Measurements from ENCODE around the gene MMS19. TPM values are rescaled to one million over a fixed set of nuclear protein-coding genes. Genes with fewer than 3 reads are reported as not detected.
A peak's percentile ranks its signal among the peaks of the same experiment; 100 is the strongest.

The MMS19 gene
- total and polyA plus RNA-seq, 3 experiments from 2014 or later: 27.5 to 89.3 (median 85.7) TPM

DNA sequence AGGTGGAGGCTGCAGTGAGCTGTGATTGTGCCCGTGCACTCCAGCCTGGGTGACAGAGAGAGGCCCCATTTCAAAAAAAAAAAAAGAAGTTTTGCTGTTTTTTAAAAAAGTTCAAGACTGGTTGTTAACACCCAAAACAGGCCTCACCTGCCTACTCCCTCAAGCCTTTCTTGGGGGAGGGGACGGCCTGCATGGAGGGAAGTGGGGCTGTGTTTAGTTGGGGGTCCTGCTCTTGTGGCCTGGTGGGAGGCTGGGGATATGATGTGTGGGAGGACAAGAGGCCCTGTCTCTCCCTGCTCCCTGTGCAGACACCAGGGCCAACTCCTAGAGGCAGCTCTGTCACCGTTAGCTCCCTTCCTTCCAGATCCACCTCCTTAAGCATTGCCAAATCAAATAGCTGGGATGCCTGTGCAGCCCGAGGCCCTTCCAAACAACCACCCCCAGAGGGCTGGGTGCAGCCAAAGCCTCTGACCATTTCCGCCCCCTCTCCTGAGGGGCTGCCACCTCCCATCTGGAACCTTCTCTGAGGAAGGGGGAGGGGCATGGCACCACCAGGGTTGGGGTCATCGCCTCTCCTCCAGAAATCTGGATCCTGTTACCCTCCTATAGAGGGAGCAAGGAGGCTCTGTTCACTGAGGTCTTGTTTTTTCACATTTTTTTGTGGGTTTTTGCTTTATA lies 41.4 kb upstream of the MMS19 start:
- no peaks in the 10 kb centered on the region for H3K4me1 Mint-ChIP-seq
- no peaks in the 10 kb centered on the region for H3K36me3 ChIP-seq (ENCODE audit: insufficient read depth, low read length)
- no peak for DNase-seq
- H3K4me1 ChIP-seq (ENCODE audit: insufficient read depth, low read length): no peaks in the 10 kb centered on the region
- H3K4me3 ChIP-seq (ENCODE audit: low read length): no peak overlapping the region
- H3K27me3 ChIP-seq (ENCODE audit: insufficient read depth, low read length, poor library complexity, severe bottlenecking): no peaks in the 10 kb centered on the region
- H3K9me3 ChIP-seq (ENCODE audit: low read length): no peaks in the 10 kb centered on the region
- H3K27me3 Mint-ChIP-seq: peaks cover 0 to 6% of the 10 kb centered on the region in 2 donors
- no peaks in the 10 kb centered on the region for H3K9me3 Mint-ChIP-seq
- peak overlapping the region in 1 of 8 donors; percentile 33 for H3K27ac Mint-ChIP-seq
- H3K36me3 Mint-ChIP-seq: no peaks in the 10 kb centered on the region
- ChIA-PET CTCF (no interaction called here), POLR2A (no interaction called here)
- H3K4me3 Mint-ChIP-seq: no peak overlapping the region
- H3K27ac ChIP-seq (ENCODE audit: low read depth, low read length): no peak overlapping the region

DNA sequence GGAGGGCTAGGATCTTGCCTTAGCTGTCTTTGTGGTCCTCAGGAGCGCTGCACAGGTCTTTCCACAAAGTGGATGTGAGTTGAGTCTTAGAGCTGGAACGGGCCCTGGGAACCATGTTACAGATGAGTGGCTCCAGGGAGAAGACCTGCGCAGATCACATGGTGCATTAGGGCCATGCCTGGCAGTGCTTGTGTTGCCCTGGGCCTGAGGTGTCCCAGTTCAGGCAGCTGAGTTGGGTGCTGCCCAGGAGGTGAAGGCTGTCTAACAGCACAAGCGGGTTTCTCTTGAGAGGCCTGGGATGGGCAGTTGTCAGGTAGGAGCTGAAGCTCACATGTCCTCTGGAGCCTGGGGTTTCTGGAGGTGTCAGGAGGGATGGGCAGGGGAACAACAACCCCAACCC lies 40.6 kb upstream of the MMS19 start:
- Histone ChIP-seq H3K4me3 (ENCODE audit: low read length) (no peak overlapping the region), H3K27me3 (ENCODE audit: insufficient read depth, low read length, poor library complexity, severe bottlenecking) (no peaks in the 10 kb centered on the region), H3K27ac (ENCODE audit: low read depth, low read length) (no peak overlapping the region), H3K4me1 (ENCODE audit: insufficient read depth, low read length) (no peaks in the 10 kb centered on the region), H3K9me3 (ENCODE audit: low read length) (no peaks in the 10 kb centered on the region), H3K36me3 (ENCODE audit: insufficient read depth, low read length) (no peaks in the 10 kb centered on the region)
- no peak overlapping the region for H3K27ac Mint-ChIP-seq
- H3K9me3 Mint-ChIP-seq: no peaks in the 10 kb centered on the region
- CTCF ChIA-PET: no interaction called here
- H3K4me1 Mint-ChIP-seq: no peaks in the 10 kb centered on the region
- POLR2A ChIA-PET: no interaction called here
- no peak for DNase-seq
- H3K27me3 Mint-ChIP-seq: peaks cover 0 to 6% of the 10 kb centered on the region in 2 donors
- H3K36me3 Mint-ChIP-seq: no peaks in the 10 kb centered on the region
- no peak overlapping the region for H3K4me3 Mint-ChIP-seq

DNA sequence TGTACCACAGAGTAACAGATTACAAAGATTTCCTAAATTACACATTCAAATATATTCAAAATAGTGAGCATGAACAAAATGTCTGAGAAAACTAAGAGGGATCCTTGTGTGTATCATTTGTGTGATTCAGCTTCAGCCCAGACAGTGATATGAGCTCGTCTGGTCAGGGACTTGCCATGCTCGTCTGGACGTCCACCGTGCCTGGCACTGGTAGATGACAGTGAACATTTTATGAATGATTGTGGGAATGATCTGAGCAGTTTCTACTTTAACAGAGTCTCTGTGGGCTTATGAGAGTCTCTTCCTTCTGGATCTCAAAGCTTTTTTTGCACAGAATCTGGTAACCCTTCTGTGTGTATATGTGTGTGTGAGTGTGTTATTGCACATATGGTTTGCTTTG lies 40.2 kb upstream of the MMS19 start:
- POLR2A ChIA-PET: no interaction called here
- Histone ChIP-seq H3K27me3 (ENCODE audit: insufficient read depth, low read length, poor library complexity, severe bottlenecking) (no peaks in the 10 kb centered on the region), H3K9me3 (ENCODE audit: low read length) (no peaks in the 10 kb centered on the region), H3K36me3 (ENCODE audit: insufficient read depth, low read length) (no peaks in the 10 kb centered on the region), H3K4me1 (ENCODE audit: insufficient read depth, low read length) (no peaks in the 10 kb centered on the region), H3K4me3 (ENCODE audit: low read length) (no peak overlapping the region), H3K27ac (ENCODE audit: low read depth, low read length) (no peak overlapping the region)
- no peaks in the 10 kb centered on the region for H3K9me3 Mint-ChIP-seq
- H3K27me3 Mint-ChIP-seq: peaks cover 0 to 5% of the 10 kb centered on the region in 2 donors
- CTCF ChIA-PET: no interaction called here
- H3K36me3 Mint-ChIP-seq: no peaks in the 10 kb centered on the region
- DNase-seq: no peak
- H3K4me1 Mint-ChIP-seq: no peaks in the 10 kb centered on the region
- no peak overlapping the region for H3K27ac Mint-ChIP-seq
- H3K4me3 Mint-ChIP-seq: no peak overlapping the region

DNA sequence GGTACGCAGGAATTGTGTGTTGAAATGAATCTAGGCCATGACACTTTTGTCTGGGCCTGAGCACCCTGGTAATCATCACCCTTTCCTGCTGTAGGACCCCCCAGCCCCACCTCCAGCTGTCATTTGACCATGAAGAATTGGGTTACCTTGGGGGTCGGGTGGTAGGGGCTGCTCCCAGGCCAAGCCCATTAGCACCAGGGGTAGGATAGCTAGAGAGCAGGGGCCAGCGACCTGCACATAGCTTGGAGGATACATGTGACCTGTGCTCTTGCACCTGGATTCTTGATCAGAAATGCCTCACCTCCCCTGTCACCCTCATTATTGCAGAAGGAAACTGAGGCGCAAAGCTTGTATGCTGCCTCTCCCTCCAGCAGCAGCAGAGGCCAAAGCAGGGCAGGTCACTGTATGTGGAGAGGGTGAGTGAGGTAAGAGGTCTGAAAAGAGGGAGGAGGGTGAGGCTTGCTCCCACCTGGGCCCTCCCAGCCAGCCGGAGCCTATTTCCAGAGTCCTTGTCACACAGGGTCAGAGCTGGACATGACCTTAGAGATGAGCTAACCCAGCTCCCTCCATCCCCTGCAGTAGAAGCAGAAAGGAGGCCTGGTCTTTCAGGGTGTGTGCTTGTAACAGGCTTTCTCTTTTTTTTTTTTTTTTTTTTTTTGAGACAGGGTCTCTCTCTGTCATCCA lies 39.1 kb upstream of the MMS19 start:
- Mint-ChIP-seq H3K4me3 (no peak overlapping the region), H3K27ac (no peak overlapping the region), H3K9me3 (no peaks in the 10 kb centered on the region), H3K36me3 (no peaks in the 10 kb centered on the region), H3K4me1 (no peaks in the 10 kb centered on the region), H3K27me3 (peaks cover 0 to 3% of the 10 kb centered on the region in 2 donors)
- no peak for DNase-seq
- Histone ChIP-seq H3K27me3 (ENCODE audit: insufficient read depth, low read length, poor library complexity, severe bottlenecking) (no peaks in the 10 kb centered on the region), H3K36me3 (ENCODE audit: insufficient read depth, low read length) (no peaks in the 10 kb centered on the region), H3K4me1 (ENCODE audit: insufficient read depth, low read length) (no peaks in the 10 kb centered on the region), H3K9me3 (ENCODE audit: low read length) (no peaks in the 10 kb centered on the region), H3K27ac (ENCODE audit: low read depth, low read length) (no peak overlapping the region), H3K4me3 (ENCODE audit: low read length) (no peak overlapping the region)
- CTCF ChIA-PET: interaction anchor here (0.6 to 1.4 kb wide), 2 partner anchors 16 to 35 kb away, joined by 3 read pairs; no protein-coding TSS in a partner anchor
- POLR2A ChIA-PET: no interaction called here

DNA sequence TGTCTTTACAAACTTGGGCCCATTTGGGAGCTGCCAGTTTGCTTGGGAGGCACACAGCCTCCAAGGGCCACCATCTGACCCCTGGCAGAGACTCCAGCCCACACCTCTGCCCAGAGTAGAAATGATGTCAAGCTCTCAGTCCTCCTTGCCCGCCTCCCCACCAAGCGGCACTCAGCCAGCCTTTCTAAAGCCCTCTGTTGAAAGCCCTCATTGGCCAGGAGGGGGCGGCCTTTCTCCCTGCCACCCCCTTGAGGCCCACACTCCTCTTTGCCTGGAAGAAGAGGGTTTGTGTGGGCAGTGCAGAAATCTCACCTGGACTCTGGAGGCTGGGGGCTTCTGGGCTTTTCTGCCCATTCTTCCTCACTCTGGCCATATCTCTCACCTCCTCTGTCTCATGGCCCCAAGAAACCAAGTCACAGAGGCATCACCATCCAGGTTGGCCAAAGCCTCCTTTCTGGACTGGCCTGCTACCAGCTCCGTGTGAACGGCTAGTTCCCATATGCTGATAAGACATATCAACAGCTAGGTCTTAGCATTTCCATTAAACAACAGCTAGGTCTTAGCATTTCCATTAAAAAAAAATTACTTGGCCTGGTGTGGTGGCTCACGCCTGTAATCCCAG lies 36.6 kb upstream of the MMS19 start:
- no peaks in the 10 kb centered on the region for H3K36me3 ChIP-seq (ENCODE audit: insufficient read depth, low read length)
- Mint-ChIP-seq H3K36me3 (peaks cover 0 to 2% (median 0%) of the 10 kb centered on the region in 3 donors), H3K9me3 (peaks cover 0 to under 1% (median 0%) of the 10 kb centered on the region in 5 donors), H3K27me3 (peaks cover 0 to 5% of the 10 kb centered on the region in 2 donors), H3K27ac (no peak overlapping the region), H3K4me3 (no peak overlapping the region), H3K4me1 (no peaks in the 10 kb centered on the region)
- no peak overlapping the region for H3K4me3 ChIP-seq (ENCODE audit: low read length)
- H3K4me1 ChIP-seq (ENCODE audit: insufficient read depth, low read length): no peaks in the 10 kb centered on the region
- H3K27me3 ChIP-seq (ENCODE audit: insufficient read depth, low read length, poor library complexity, severe bottlenecking): no peaks in the 10 kb centered on the region
- ChIA-PET POLR2A (interaction anchor here (0.6 kb wide), 1 partner anchor 8 kb away, joined by 4 read pairs; no protein-coding TSS in a partner anchor), CTCF (interaction anchor here (0.8 to 1.5 kb wide), 5 partner anchors 7 to 19 kb away, joined by 3 to 4 read pairs (median 3); no protein-coding TSS in a partner anchor)
- H3K9me3 ChIP-seq (ENCODE audit: low read length): no peaks in the 10 kb centered on the region
- DNase-seq: no peak
- H3K27ac ChIP-seq (ENCODE audit: low read depth, low read length): no peak overlapping the region

DNA sequence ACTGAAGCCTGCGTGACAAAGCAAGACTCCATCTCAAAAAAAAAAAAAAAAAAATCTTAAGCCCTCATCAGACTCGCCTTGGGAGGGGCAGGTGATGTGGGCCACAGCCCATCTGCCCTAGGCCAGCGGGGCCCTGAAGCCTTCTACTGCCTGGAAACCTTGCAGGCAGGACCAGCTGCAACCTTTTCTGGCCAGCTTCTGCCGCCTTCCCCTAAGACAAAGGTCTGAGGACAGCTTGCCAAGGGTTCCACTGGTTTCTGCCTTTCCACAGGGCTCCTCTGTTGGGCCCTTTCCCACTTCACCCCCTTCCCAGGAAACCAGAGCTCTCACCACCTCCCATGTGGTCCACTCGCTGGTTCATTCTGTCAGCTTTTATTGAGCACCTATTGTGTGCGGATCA lies 35.7 kb upstream of the MMS19 start:
- H3K4me1 ChIP-seq (ENCODE audit: insufficient read depth, low read length): no peaks in the 10 kb centered on the region
- DNase-seq: no peak
- H3K27me3 ChIP-seq (ENCODE audit: insufficient read depth, low read length, poor library complexity, severe bottlenecking): no peaks in the 10 kb centered on the region
- H3K4me3 ChIP-seq (ENCODE audit: low read length): no peak overlapping the region
- peaks cover 0 to 2% (median 0%) of the 10 kb centered on the region in 5 donors for H3K9me3 Mint-ChIP-seq
- POLR2A ChIA-PET: no interaction called here
- H3K27ac ChIP-seq (ENCODE audit: low read depth, low read length): no peak overlapping the region
- H3K27ac Mint-ChIP-seq: no peak overlapping the region
- no peaks in the 10 kb centered on the region for H3K9me3 ChIP-seq (ENCODE audit: low read length)
- peaks cover 0 to 4% (median 0%) of the 10 kb centered on the region in 3 donors for H3K36me3 Mint-ChIP-seq
- no peaks in the 10 kb centered on the region for H3K4me1 Mint-ChIP-seq
- H3K4me3 Mint-ChIP-seq: no peak overlapping the region
- no peaks in the 10 kb centered on the region for H3K36me3 ChIP-seq (ENCODE audit: insufficient read depth, low read length)
- peaks cover 0 to 3% of the 10 kb centered on the region in 2 donors for H3K27me3 Mint-ChIP-seq
- CTCF ChIA-PET: interaction anchor here (0.8 to 1.5 kb wide), 3 partner anchors 8 to 20 kb away, joined by 3 to 4 read pairs (median 3); no protein-coding TSS in a partner anchor

DNA sequence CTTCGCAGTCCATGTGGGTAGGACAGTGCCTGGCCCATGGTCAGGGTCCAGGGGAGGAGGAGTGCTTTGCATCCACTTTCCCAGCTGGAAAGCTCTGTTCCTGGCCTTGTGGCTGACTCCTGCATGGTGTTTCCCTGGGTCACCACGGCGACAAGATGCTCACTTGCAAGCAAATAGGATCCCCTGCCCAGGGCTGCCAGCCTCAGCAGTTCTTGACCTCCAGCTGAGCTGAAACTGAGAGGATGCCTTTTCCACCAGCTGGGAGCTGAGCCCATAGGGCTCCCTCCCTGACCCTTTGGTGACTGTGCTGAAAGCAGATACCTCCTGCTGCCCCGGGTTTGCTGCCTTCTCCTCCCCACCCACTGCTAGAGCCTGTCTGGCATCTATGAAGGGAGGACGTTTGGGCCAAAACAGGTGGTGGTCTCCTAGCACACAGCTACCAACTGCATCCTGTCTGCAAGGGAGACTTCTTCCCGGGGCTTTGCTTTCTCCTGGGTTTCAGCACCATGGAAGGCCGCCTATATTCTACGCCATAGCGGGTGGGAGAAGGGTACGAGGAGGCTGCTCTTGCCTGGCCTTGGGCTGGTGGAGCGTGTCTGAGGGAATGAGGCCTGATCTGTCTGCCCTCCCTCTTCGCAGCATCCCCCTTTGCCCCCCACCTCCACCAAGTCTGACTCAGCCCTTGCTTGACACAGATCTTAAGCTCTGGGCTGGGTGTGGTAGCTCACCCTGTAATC lies 34.9 kb upstream of the MMS19 start:
- POLR2A ChIA-PET: no interaction called here
- no peak overlapping the region for H3K27ac Mint-ChIP-seq
- peaks cover 0 to 4% (median 0%) of the 10 kb centered on the region in 3 donors for H3K36me3 Mint-ChIP-seq
- H3K36me3 ChIP-seq (ENCODE audit: insufficient read depth, low read length): no peaks in the 10 kb centered on the region
- H3K27me3 Mint-ChIP-seq: peaks cover 0 to 3% of the 10 kb centered on the region in 2 donors
- peaks cover 0 to 2% (median 0%) of the 10 kb centered on the region in 5 donors for H3K9me3 Mint-ChIP-seq
- no peaks in the 10 kb centered on the region for H3K9me3 ChIP-seq (ENCODE audit: low read length)
- H3K4me3 ChIP-seq (ENCODE audit: low read length): no peak overlapping the region
- no peaks in the 10 kb centered on the region for H3K27me3 ChIP-seq (ENCODE audit: insufficient read depth, low read length, poor library complexity, severe bottlenecking)
- H3K4me1 Mint-ChIP-seq: no peaks in the 10 kb centered on the region
- H3K4me1 ChIP-seq (ENCODE audit: insufficient read depth, low read length): no peaks in the 10 kb centered on the region
- CTCF ChIA-PET: interaction anchor here (0.9 kb wide), 1 partner anchor 10 kb away, joined by 3 read pairs; no protein-coding TSS in a partner anchor
- no peak overlapping the region for H3K27ac ChIP-seq (ENCODE audit: low read depth, low read length)
- H3K4me3 Mint-ChIP-seq: no peak overlapping the region
- no peak for DNase-seq

Measured in CD8-positive, alpha-beta memory T cell (primary cell).